HFF-Myc (cell line): ENCODE data around the gene TMEM256.
A peak's percentile ranks its signal among the peaks of the same experiment; 100 is the strongest.

Experiments used
- DNase-seq: peaks from one replicate; pipeline ENCODE4 v3.0.0-alpha.2; 2011; ENCODE audit warnings: low read depth; ENCODE audit errors: extremely low read depth
- H3K4me3 ChIP-seq: replicated peaks from 2 replicates; pipeline ENCODE4 v1.5.1; 2011; ENCODE audit warnings: low read depth, mild to moderate bottlenecking, control low read depth, low read length
- TF ChIP-seq, protein P1 (sequence below): IDR thresholded peaks from 2 replicates; pipeline ENCODE4 v1.5.1; 2012; ENCODE audit warnings: mild to moderate bottlenecking, low read depth, low read length, control low read depth; ENCODE audit errors: missing control alignments

The TMEM256 gene

DNA sequence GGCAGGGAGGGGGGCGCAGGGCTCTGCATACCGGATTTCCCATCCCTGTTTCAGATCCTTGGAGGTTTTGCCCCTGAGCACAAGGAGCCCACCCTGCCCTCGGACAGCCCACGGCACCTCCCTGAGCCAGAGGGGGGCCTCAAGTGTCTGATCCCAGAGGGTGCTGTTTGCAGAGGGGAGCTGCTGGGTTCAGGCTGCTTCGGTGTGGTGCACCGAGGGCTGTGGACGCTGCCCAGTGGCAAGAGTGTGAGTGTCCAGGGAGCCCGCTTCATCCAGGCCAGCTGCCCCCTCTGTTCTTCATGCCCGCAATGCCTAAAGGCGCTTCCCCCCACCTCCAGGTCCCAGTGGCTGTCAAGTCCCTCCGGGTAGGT lies 20.5 kb downstream of the TMEM256 start:
- peak overlapping the region; percentile 40 for H3K4me3 ChIP-seq
- no peak for DNase-seq
- TF ChIP-seq, protein P1, sequence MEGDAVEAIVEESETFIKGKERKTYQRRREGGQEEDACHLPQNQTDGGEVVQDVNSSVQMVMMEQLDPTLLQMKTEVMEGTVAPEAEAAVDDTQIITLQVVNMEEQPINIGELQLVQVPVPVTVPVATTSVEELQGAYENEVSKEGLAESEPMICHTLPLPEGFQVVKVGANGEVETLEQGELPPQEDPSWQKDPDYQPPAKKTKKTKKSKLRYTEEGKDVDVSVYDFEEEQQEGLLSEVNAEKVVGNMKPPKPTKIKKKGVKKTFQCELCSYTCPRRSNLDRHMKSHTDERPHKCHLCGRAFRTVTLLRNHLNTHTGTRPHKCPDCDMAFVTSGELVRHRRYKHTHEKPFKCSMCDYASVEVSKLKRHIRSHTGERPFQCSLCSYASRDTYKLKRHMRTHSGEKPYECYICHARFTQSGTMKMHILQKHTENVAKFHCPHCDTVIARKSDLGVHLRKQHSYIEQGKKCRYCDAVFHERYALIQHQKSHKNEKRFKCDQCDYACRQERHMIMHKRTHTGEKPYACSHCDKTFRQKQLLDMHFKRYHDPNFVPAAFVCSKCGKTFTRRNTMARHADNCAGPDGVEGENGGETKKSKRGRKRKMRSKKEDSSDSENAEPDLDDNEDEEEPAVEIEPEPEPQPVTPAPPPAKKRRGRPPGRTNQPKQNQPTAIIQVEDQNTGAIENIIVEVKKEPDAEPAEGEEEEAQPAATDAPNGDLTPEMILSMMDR: no peak

DNA sequence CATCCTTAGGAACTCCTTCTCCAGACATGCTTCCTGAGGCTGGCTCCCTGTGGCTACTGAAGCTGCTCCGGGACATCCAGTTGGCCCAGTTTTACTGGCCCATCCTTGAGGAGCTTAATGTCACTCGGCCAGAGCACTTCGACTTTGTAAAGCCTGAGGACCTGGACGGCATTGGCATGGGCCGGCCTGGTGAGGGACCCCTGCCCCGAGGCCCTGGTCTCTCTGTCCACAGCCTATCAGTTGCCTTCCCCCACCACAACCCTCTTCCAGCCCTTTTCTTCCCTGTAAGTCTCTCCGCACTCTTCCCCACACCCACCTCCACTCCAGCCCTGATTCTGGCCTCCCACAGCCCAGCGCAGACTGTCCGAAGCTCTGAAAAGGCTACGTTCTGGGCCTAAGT lies 21.0 kb downstream of the TMEM256 start:
- TF ChIP-seq, protein P1: no peak
- DNase-seq: no peak
- no peak overlapping the region for H3K4me3 ChIP-seq

GRCh38 chr17:7380855-7381683 lies 22.8 kb downstream of the TMEM256 start, which contains the start of gene TNK1:
TSS of gene TNK1 (plus strand) at chr17:7381089. CDS start at chr17:7382927, 1,838 bp downstream.
- DNase-seq: no peak
- H3K4me3 ChIP-seq: peak within 1 kb of the TSS; percentile 23
- TF ChIP-seq, protein P1: no peak

- H3K4me3 ChIP-seq: no peak overlapping the region; the same call in 1 of the 2 replicates
- TF ChIP-seq, protein P1: no peak
- DNase-seq: no peak
These were observed 23.6 kb downstream of the TMEM256 start for GRCh38 chr17:7380321-7380720.

GRCh38 chr17:7379134-7379533 lies 24.8 kb downstream of the TMEM256 start:
- DNase-seq: no peak
- TF ChIP-seq, protein P1: no peak
- H3K4me3 ChIP-seq: no peak overlapping the region

DNA sequence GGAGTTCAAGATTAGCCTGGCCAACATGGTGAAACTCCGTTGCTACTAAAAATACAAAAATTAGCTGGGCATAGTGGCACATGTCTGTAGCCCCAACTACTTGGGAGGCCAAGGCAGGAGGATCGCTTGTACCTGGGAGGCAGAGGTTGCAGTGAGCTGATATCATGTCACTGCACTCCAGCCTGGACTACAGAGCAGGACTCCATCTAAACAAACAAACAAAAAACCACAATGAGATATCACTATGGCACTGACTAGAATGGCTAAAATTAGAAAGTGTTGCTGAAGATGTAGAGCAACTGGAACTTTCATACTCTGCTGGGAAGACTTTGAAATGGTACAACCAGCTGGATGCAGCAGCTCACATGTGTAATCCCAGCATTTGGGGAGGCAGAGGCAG lies 29.5 kb downstream of the TMEM256 start:
- TF ChIP-seq, protein P1: no peak
- DNase-seq: no peak
- H3K4me3 ChIP-seq: no peak overlapping the region
